GM12878 (cell line): ENCODE measurements around the gene ARHGAP9.

Experiments
- ATF3 ChIP-seq: IDR thresholded peaks from 2 replicates; pipeline ENCODE4 v1.6.1; 2011; ENCODE audit warnings: low read depth, mild to moderate bottlenecking, low read length, moderate library complexity, borderline replicate concordance; ENCODE audit errors: extremely low read depth
- CTCF ChIP-seq, 3 experiments: IDR thresholded peaks in 2 of 3; conservative IDR thresholded peaks in 1 of 3; 2 replicates each; pipeline ENCODE4 v1.5.1; 2011; ENCODE audit warnings: low read depth in 3 of 3, low read length in 3 of 3, mild to moderate bottlenecking in 3 of 3, control low read depth in 2 of 3, moderate library complexity in 2 of 3, inconsistent platforms in 1 of 3, mixed read lengths in 1 of 3; ENCODE audit not compliant: control insufficient read depth in 2 of 3, insufficient read depth in 1 of 3; ENCODE audit errors: extremely low read depth in 1 of 3
- ESRRA ChIP-seq: IDR thresholded peaks from 2 replicates; pipeline ENCODE4 v1.6.1; 2012; ENCODE audit warnings: mild to moderate bottlenecking, low read length, improper control_type of control experiment
- RFX5 ChIP-seq: IDR thresholded peaks from 2 replicates; pipeline ENCODE4 v1.6.1; 2011; ENCODE audit warnings: low read depth, low read length, improper control_type of control experiment
- SMC3 ChIP-seq: IDR thresholded peaks from 2 replicates; pipeline ENCODE4 v1.6.1; 2011; ENCODE audit warnings: low read length, improper control_type of control experiment, borderline replicate concordance
- TF ChIP-seq, protein P1 (sequence below): IDR thresholded peaks from 2 replicates; pipeline ENCODE4 v1.6.1; 2011; ENCODE audit warnings: low read depth, low read length, improper control_type of control experiment, borderline replicate concordance

- no peak for TF ChIP-seq SMC3
- no peak for TF ChIP-seq CTCF (IDR thresholded peaks at IDR 0.05 in 2 of 3, conservative IDR thresholded peaks at IDR 0.05 in 1 of 3; ENCODE audit: control insufficient read depth in 2 of 3, extremely low read depth in 1 of 3, insufficient read depth in 1 of 3, low read depth in 3 of 3, low read length in 3 of 3)
- TF ChIP-seq, protein P1, sequence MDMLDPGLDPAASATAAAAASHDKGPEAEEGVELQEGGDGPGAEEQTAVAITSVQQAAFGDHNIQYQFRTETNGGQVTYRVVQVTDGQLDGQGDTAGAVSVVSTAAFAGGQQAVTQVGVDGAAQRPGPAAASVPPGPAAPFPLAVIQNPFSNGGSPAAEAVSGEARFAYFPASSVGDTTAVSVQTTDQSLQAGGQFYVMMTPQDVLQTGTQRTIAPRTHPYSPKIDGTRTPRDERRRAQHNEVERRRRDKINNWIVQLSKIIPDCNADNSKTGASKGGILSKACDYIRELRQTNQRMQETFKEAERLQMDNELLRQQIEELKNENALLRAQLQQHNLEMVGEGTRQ, result no peak
- TF ChIP-seq ESRRA, result no peak
- TF ChIP-seq ATF3, result no peak
- no peak for TF ChIP-seq RFX5
Observed at GRCh38 chr12:57475271-57476161, 4.2 kb downstream of the ARHGAP9 start.
